HCT116 (cell line): ENCODE measurements around the gene HLCS. TPM values are rescaled to one million over a fixed set of nuclear protein-coding genes. Genes with fewer than 3 reads are reported as not detected.

Source experiments
- ATAC-seq: fragments of 200-7000 bp; cut with Tn5 transposase; 2 replicates; pipeline ENCODE4 v1.9.1; 2020; ENCODE audit warnings: mild to moderate bottlenecking, moderate library complexity
- BruUV-seq: library from RNA; stranded (reverse); fragments of 400-500 nt; replicated peaks from 2 replicates; lab custom pipeline; 2021; lab: Mats Ljungman, UMichigan
- CTCF ChIA-PET: fragments of 300-600 bp; sonication (Branson Sonifier 250); formaldehyde crosslinking; loops from one replicate; lab custom pipeline; 2021; ENCODE audit warnings: antibody characterized with exemption; lab: Charles Lee
- POLR2A ChIA-PET: fragments of 300-600, 350-600 bp; sonication (Branson Sonifier 250); formaldehyde crosslinking; loops from one replicate; lab custom pipeline; 2021; ENCODE audit warnings: antibody characterized with exemption; lab: Charles Lee
- RAD21 ChIA-PET, 2 experiments: fragments of 300-600 bp; sonication (Branson Sonifier 250); formaldehyde crosslinking; loops; one replicate each; lab custom pipeline; 2023; ENCODE audit warnings: low total read pairs in 2 of 2; ENCODE audit not compliant: uncharacterized antibody in 2 of 2, unreplicated experiment in 2 of 2, low non-redundant PET in 1 of 2; lab: Charles Lee
- DNase-seq: peaks from one replicate; pipeline ENCODE4 v3.0.0-alpha.2; 2010; ENCODE audit warnings: low read depth, low spot score
- H2AFZ ChIP-seq: fragments of 200-600 bp; shearing (Covaris generic), sonication (generic); 2 replicates; pipeline ENCODE4 v1.6.1; 2017; ENCODE audit warnings: low read depth, mixed run types, mixed read lengths, antibody characterized with exemption, low read length; ENCODE audit not compliant: poor library complexity, severe bottlenecking
- H3K27ac ChIP-seq: 2 replicates; pipeline ENCODE4 v1.5.1; 2012; ENCODE audit warnings: low read depth, low read length
- H3K27me3 ChIP-seq: fragments of 200-600 bp; sonication (generic); 2 replicates; pipeline ENCODE4 v1.6.1; 2016; ENCODE audit warnings: mixed run types, low read length, mixed read lengths; ENCODE audit not compliant: insufficient read depth
- H3K36me3 ChIP-seq, 2 experiments: fragments of 200-500 bp in 1 of 2; fragments of 200-600 bp in 1 of 2; sonication (Bioruptor generic) in 1 of 2; sonication (generic) in 1 of 2; 2 replicates each; pipeline versions ENCODE4 v1.5.1 to v1.6.1; 2014 to 2016; ENCODE audit warnings: low read length in 2 of 2, inconsistent platforms in 1 of 2, mixed read lengths in 1 of 2, mixed run types in 1 of 2; ENCODE audit not compliant: insufficient read depth in 2 of 2, control insufficient read depth in 1 of 2
- H3K4me1 ChIP-seq, 2 experiments: fragments of 200-600 bp in 1 of 2; sonication (generic) in 1 of 2; 2 replicates each; pipeline versions ENCODE4 v1.5.1 to v1.6.1; 2012 to 2017; ENCODE audit warnings: low read length in 2 of 2, inconsistent platforms in 1 of 2, mild to moderate bottlenecking in 1 of 2, mixed read lengths in 1 of 2, mixed run types in 1 of 2, moderate library complexity in 1 of 2; ENCODE audit not compliant: insufficient read depth in 2 of 2, control insufficient read depth in 1 of 2
- H3K4me2 ChIP-seq: fragments of 200-600 bp; sonication (generic); 2 replicates; pipeline ENCODE4 v1.6.1; 2017; ENCODE audit warnings: mixed run types, low read length, mixed read lengths
- H3K4me3 ChIP-seq, 2 experiments: fragments of 200-600 bp in 1 of 2; sonication (generic) in 1 of 2; replicated peaks in 1 of 2; 2 replicates each; pipeline ENCODE4 v1.5.1; 2011 to 2016; ENCODE audit warnings: low read length in 2 of 2, control low read depth in 1 of 2, low read depth in 1 of 2, mild to moderate bottlenecking in 1 of 2, mixed read lengths in 1 of 2, mixed run types in 1 of 2
- H3K79me2 ChIP-seq: fragments of 200-600 bp; sonication (generic); 2 replicates; pipeline ENCODE4 v1.6.1; 2017; ENCODE audit warnings: mild to moderate bottlenecking, mixed run types, low read length, moderate library complexity, mixed read lengths; ENCODE audit not compliant: insufficient read depth
- H3K9ac ChIP-seq: fragments of 200-600 bp; sonication (generic); 2 replicates; pipeline ENCODE4 v1.6.1; 2016; ENCODE audit warnings: low read length, mixed read lengths
- H3K9me2 ChIP-seq: fragments of 200-600 bp; sonication (generic), shearing (Covaris generic); 2 replicates; pipeline ENCODE4 v1.6.1; 2017; ENCODE audit warnings: mixed run types, mild to moderate bottlenecking, moderate library complexity; ENCODE audit not compliant: insufficient read depth
- H3K9me3 ChIP-seq, 2 experiments: fragments of 200-500 bp in 1 of 2; fragments of 200-600 bp in 1 of 2; sonication (Bioruptor generic) in 1 of 2; sonication (generic) in 1 of 2; 2 replicates each; pipeline ENCODE4 v1.6.1; 2014 to 2017; ENCODE audit warnings: low read length in 2 of 2, mixed read lengths in 2 of 2, inconsistent platforms in 1 of 2, low read depth in 1 of 2, mild to moderate bottlenecking in 1 of 2, mixed run types in 1 of 2, moderate library complexity in 1 of 2; ENCODE audit not compliant: control insufficient read depth in 1 of 2, insufficient read depth in 1 of 2
- H4K20me1 ChIP-seq: fragments of 200-600 bp; sonication (generic), shearing (Covaris generic); 2 replicates; pipeline ENCODE4 v1.6.1; 2017; ENCODE audit warnings: mixed run types, mild to moderate bottlenecking, moderate library complexity; ENCODE audit not compliant: insufficient read depth
- FOSL1 ChIP-seq: IDR thresholded peaks from 2 replicates; pipeline ENCODE4 v1.6.1; 2012; ENCODE audit warnings: low read depth
- POLR2A ChIP-seq: IDR thresholded peaks from 2 replicates; pipeline ENCODE4 v1.7.0; 2011; ENCODE audit warnings: borderline replicate concordance; ENCODE audit not compliant: insufficient read depth, insufficient read length; ENCODE audit errors: extremely low read depth
- POLR2AphosphoS5 ChIP-seq: IDR thresholded peaks from 2 replicates; pipeline ENCODE4 v1.6.1; 2011; ENCODE audit warnings: mild to moderate bottlenecking, low read depth, low read length, moderate library complexity
- REST ChIP-seq: IDR thresholded peaks from 2 replicates; pipeline ENCODE4 v1.6.1; 2012; ENCODE audit warnings: low read depth
- SIN3A ChIP-seq: IDR thresholded peaks from 2 replicates; pipeline ENCODE4 v1.6.1; 2012; ENCODE audit warnings: low read depth
- ZBTB33 ChIP-seq: IDR thresholded peaks from 2 replicates; pipeline ENCODE4 v1.6.1; 2011; ENCODE audit warnings: mild to moderate bottlenecking, low read length, moderate library complexity; ENCODE audit not compliant: insufficient replicate concordance; ENCODE audit errors: extremely low read depth
- ZFX ChIP-seq: fragments of 450-650 bp; IDR thresholded peaks from 2 replicates; pipeline ENCODE4 v1.6.1; 2017
- ZNF274 ChIP-seq: fragments of 200-500 bp; sonication (Bioruptor generic); IDR thresholded peaks from 2 replicates; pipeline ENCODE4 v1.6.1; 2014; ENCODE audit warnings: mild to moderate bottlenecking, low read depth, low read length, inconsistent platforms
- intact Hi-C: fragments of 100-400 bp; cut with micrococcal nuclease; formaldehyde crosslinking; loops from 2 replicates; pipeline ENCODE4 v1.10.0; 2022
- total RNA-seq: library from RNA; stranded (reverse); gene quantifications from one replicate; pipeline ENCODE4 v1.2.1, GENCODE V29; 2021; ENCODE audit not compliant: unreplicated experiment
- TF ChIP-seq, protein P1 (sequence below): IDR thresholded peaks from 2 replicates; pipeline ENCODE4 v1.6.1; 2012
- TF ChIP-seq, protein P2 (sequence below): IDR thresholded peaks from 2 replicates; pipeline ENCODE4 v1.6.1; 2012

HLCS gene
- total RNA-seq, 1 experiment from 2014 or later, result 18.5 TPM

DNA sequence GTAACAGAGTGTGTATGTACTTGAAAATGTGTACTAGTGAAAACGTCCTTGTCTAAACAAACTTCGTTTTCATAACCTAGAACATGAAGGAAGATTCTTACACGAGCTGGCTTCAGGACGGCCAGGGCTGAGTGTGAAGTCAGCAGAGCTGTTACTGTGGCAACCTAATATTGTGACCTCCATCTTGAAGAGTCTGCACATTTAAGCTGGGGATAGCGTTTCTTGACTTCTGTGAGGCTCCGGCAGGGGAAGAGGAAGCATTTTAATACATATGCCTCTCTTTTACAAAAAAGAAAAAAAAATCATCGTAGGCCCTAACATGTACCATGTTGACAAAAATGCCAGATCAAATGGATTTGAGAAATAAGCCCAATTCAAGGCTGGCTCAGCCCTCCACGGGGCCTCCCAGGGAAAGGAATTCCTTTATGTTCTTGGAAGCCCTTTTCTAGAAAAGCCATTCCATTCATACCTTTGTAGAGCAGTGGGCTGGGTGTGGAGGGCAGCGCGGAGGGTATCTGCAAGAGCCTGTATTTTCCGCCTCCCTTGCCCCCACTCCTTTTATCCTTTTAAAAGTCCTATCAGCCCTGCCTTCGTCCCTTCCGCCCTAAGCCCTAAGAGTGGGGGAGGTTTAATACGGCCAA is 216.4 kb downstream of the HLCS start:
- Histone ChIP-seq H4K20me1 (no peaks in the 10 kb centered on the region), H3K4me1 (no peaks in the 10 kb centered on the region; a peak in 1 of 4 replicates), H3K9me3 (no peaks in the 10 kb centered on the region), H3K36me3 (peaks cover 0 to 5% of the 10 kb centered on the region in 2 experiments; a peak in 1 of 4 replicates), H3K4me3 (no peak overlapping the region), H2AFZ (no peak overlapping the region), H3K4me2 (no peak overlapping the region), H3K9ac (no peak overlapping the region), H3K9me2 (no peaks in the 10 kb centered on the region)
- POLR2A ChIA-PET, result no interaction called here
- no peak; the same call in 1 of the 2 replicates for ATAC-seq
- RAD21 ChIA-PET, result no interaction called here
- BruUV-seq, result no TSS peak
- intact Hi-C loops, result loop anchor here (10.0 kb wide), 2 partner anchors 95 to 175 kb away; no protein-coding TSS in a partner anchor
- no peak for DNase-seq
- CTCF ChIA-PET, result no interaction called here
- TF ChIP-seq, protein P1, sequence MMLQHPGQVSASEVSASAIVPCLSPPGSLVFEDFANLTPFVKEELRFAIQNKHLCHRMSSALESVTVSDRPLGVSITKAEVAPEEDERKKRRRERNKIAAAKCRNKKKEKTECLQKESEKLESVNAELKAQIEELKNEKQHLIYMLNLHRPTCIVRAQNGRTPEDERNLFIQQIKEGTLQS, result no peak
- TF ChIP-seq, protein P2, sequence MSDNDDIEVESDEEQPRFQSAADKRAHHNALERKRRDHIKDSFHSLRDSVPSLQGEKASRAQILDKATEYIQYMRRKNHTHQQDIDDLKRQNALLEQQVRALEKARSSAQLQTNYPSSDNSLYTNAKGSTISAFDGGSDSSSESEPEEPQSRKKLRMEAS, result no peak
- TF ChIP-seq ZBTB33 (no peak), FOSL1 (no peak), ZNF274 (no peak), ZFX (no peak), POLR2A (no peak), REST (no peak), SIN3A (no peak), POLR2AphosphoS5 (no peak)
- TF ChIP-seq, all 23 proteins: peak for 0
- Histone ChIP-seq H3K79me2 (no peaks in the 10 kb centered on the region), H3K27ac (no peak overlapping the region), H3K27me3 (no peaks in the 10 kb centered on the region)
